Measurements from ENCODE around the gene TCFL5. TPM values are rescaled to one million over a fixed set of nuclear protein-coding genes. Genes with fewer than 3 reads are reported as not detected.
A peak's percentile ranks its signal among the peaks of the same experiment; 100 is the strongest.
"Not testable (repeated sequence)": the region's sequence is repeated elsewhere in the genome, so short reads cannot be mapped to it uniquely, and the experiment has no call there.

The TCFL5 gene
- total RNA-seq, 4 donors from 2014 or later: 12.3 to 29.7 (median 18.8) TPM

DNA sequence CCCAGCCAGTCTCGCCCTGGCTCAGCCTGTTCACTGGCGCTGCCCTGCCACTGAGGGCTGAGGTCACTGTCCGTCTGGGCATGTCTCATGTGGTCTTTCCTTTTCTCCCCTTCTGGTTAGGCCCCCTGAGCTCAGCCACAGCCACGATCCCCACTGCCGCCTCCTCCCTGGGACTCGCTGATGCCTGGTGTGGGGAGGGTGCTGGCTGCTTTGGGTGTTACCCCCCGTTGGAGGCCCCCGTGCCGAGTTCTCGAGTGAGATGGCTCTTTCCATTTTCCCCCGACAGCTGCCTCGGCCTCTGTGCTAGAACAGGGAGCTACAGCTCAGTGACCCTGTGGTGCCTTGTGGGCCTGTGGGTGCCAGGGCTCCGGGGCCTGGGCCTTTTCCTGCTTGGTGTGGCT, 14.9 kb upstream of the TCFL5 start:
- TF ChIP-seq CTCF (IDR thresholded peaks at IDR 0.05) (no peak), EP300 (IDR thresholded peaks at IDR 0.05) (no peak), POLR2AphosphoS5 (IDR thresholded peaks at IDR 0.05) (no peak), POLR2A (IDR thresholded peaks at IDR 0.05; ENCODE audit: low read depth) (no peak)
- H3K27ac ChIP-seq (replicated peaks in 1 of 4): peak overlapping the region; percentile 70 to 80 (median 78)
- H3K27me3 ChIP-seq: no peaks in the 10 kb centered on the region
- no peaks in the 10 kb centered on the region for H3K9me3 ChIP-seq
- whole genome bisulfite sequencing: 58% methylated on average over 12 of the region's 13 CpGs
- H3K36me3 ChIP-seq: peaks cover 8 to 26% (median 21%) of the 10 kb centered on the region in 4 donors
- DNase-seq (ENCODE audit: extremely low spot score): no peak
- peaks cover 28 to 36% (median 33%) of the 10 kb centered on the region in 4 donors for H3K4me1 ChIP-seq
- intact Hi-C loops (cut with DNase I): no loop called here
- no peak overlapping the region for H3K4me3 ChIP-seq

GRCh38 chr20:62875419-62876361, 14.1 kb upstream of the TCFL5 start:
- H3K4me3 ChIP-seq: peak overlapping the region in 2 of 4 donors; percentile 22 to 43
- 39% methylated on average over 22 of the region's 34 CpGs for WGBS
- intact Hi-C loops (cut with DNase I): no loop called here

DNA sequence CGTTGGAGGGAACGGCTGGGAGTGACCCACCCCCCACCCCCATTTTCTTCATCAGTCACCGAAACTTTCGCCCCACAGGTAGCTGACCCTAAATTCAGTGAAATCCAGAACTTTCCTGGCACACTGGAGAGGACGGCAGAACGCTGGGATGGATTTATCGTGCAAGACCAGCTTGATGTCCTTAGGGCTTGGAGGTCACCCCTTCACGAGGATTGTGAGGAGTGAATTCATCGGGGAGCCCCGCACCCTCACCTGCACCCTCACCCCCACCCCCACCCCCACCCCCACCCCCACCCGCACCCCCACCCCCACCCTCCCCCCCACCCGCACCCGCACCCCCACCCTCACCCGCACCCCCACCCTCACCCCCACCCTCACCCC, 13.3 kb upstream of the TCFL5 start:
- DNase-seq (ENCODE audit: extremely low spot score): no peak
- Histone ChIP-seq H3K9me3 (peaks cover 0 to 2% (median 0%) of the 10 kb centered on the region in 4 donors), H3K27ac (replicated peaks in 1 of 4) (peak overlapping the region in 2 of 4 donors; percentile 58 to 66), H3K36me3 (peaks cover 0 to 11% (median 6%) of the 10 kb centered on the region in 4 donors), H3K4me3 (no peak overlapping the region), H3K4me1 (peaks cover 28 to 36% (median 33%) of the 10 kb centered on the region in 4 donors), H3K27me3 (no peaks in the 10 kb centered on the region)
- 85% methylated on average over 8 of the region's 14 CpGs for WGBS
- intact Hi-C loops (cut with DNase I): no loop called here
- TF ChIP-seq POLR2AphosphoS5 (IDR thresholded peaks at IDR 0.05) (no peak), CTCF (IDR thresholded peaks at IDR 0.05) (no peak), POLR2A (IDR thresholded peaks at IDR 0.05; ENCODE audit: low read depth) (no peak), EP300 (IDR thresholded peaks at IDR 0.05) (no peak)

More at GRCh38 chr20:62875419-62876361, 14.1 kb upstream of the TCFL5 start:
- Histone ChIP-seq H3K36me3 (peaks cover 0 to 18% (median 13%) of the 10 kb centered on the region in 4 donors), H3K27me3 (no peaks in the 10 kb centered on the region), H3K4me1 (peaks cover 28 to 36% (median 33%) of the 10 kb centered on the region in 4 donors), H3K9me3 (no peaks in the 10 kb centered on the region), H3K27ac (replicated peaks in 1 of 4) (peak overlapping the region; percentile 70 to 80 (median 78))
- TF ChIP-seq CTCF (IDR thresholded peaks at IDR 0.05): peak; percentile 30 to 57 (median 39)
- no peak for TF ChIP-seq POLR2A (IDR thresholded peaks at IDR 0.05; ENCODE audit: low read depth)
- peak; percentile 52 to 83 for TF ChIP-seq POLR2AphosphoS5 (IDR thresholded peaks at IDR 0.05)
- no peak for TF ChIP-seq EP300 (IDR thresholded peaks at IDR 0.05)
- no peak for DNase-seq (ENCODE audit: extremely low spot score)

DNA sequence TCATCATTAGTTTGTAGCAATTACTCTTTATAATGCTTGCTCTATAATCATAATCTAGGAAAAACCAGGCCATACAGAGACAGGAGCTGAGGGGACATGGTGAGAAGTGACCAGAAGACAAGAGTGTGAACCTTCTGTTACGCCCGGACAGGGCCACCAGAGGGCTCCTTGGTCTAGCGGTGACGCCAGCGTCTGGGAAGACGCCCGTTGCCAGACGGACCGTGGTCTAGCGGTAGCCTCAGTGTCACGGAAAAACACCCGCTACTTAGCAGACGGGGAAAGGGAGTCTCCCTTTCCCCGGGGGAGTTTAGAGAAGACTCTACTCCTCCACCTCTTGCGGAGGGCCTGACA, 12.0 kb upstream of the TCFL5 start:
- DNase-seq (ENCODE audit: extremely low spot score); H3K36me3 ChIP-seq; H3K4me3 ChIP-seq; H3K27me3 ChIP-seq; H3K9me3 ChIP-seq: not testable (repeated sequence)
- WGBS: 3% methylated on average over 12 of the region's 15 CpGs
- intact Hi-C loops (cut with DNase I): loop anchor here (2.0 kb wide), 1 partner anchor 135 kb away; no protein-coding TSS in a partner anchor
- Histone ChIP-seq H3K27ac (replicated peaks in 1 of 4) (peak overlapping the region in 3 of 4 donors; percentile 52 to 66 (median 58)), H3K4me1 (peaks cover 28 to 36% (median 33%) of the 10 kb centered on the region in 4 donors)
- TF ChIP-seq POLR2AphosphoS5 (IDR thresholded peaks at IDR 0.05) (peak in 1 of 2 donors; percentile 20), CTCF (IDR thresholded peaks at IDR 0.05) (peak; percentile 60 to 82 (median 65))
